Sciatic nerve (tissue), 2 donors: ENCODE data around the gene TMEM150C. TPM values are rescaled to one million over a fixed set of nuclear protein-coding genes. Genes with fewer than 3 reads are reported as not detected.
"Not testable (repeated sequence)": the region's sequence is repeated elsewhere in the genome, so short reads cannot be mapped to it uniquely, and the experiment has no call there.

Experiments
- ATAC-seq: fragments of 200-7000 bp; cut with Tn5 transposase; one replicate; pipeline ENCODE4 v1.9.1; 2020; ENCODE audit warnings: mild to moderate bottlenecking, moderate library complexity
- DNase-seq: peaks from one replicate; pipeline ENCODE4 v3.0.0-alpha.2; 2020; ENCODE audit warnings: low spot score
- intact Hi-C: fragments of 100-400 bp; cut with DNase I; formaldehyde crosslinking; loops from one replicate; pipeline ENCODE4 v1.14.2; 2022
- total RNA-seq: library from RNA; stranded (reverse); fragmentation: NEBNext Ultra II Directional; extraction: Animal tissue kit (Norgen Biotek cat#: 25700); gene quantifications from one replicate; pipeline ENCODE4 v1.2.1, GENCODE V29; 2021
- donor health status: DM: no; HTN: no; CAD: no.
- donor health status: DM: no; HTN: no; CAD: no.

Gene TMEM150C
- total RNA-seq, 1 donor from 2014 or later, result 14.3 TPM

DNA sequence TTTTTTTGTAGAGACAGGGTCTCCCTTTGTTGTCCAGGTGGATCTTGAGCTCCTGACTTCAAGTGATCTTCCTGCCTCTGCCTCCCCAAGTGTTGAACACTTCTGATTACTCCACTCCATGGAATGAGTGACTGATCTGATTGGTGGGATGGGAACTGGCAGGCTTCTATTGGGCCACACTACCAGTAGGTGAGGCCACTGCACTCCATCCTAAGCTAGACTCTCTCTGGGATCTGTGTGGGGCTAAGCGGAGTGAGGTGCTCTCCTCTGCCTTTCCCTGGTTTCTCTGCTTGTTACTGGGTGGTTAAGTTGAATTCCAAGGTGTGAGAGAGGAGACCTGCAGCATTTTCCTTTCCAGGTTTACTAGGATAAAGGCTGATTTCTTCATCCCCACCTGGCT is 72.7 kb downstream of the TMEM150C start:
- ATAC-seq, result no peak
- intact Hi-C loops, result no loop called here

DNA sequence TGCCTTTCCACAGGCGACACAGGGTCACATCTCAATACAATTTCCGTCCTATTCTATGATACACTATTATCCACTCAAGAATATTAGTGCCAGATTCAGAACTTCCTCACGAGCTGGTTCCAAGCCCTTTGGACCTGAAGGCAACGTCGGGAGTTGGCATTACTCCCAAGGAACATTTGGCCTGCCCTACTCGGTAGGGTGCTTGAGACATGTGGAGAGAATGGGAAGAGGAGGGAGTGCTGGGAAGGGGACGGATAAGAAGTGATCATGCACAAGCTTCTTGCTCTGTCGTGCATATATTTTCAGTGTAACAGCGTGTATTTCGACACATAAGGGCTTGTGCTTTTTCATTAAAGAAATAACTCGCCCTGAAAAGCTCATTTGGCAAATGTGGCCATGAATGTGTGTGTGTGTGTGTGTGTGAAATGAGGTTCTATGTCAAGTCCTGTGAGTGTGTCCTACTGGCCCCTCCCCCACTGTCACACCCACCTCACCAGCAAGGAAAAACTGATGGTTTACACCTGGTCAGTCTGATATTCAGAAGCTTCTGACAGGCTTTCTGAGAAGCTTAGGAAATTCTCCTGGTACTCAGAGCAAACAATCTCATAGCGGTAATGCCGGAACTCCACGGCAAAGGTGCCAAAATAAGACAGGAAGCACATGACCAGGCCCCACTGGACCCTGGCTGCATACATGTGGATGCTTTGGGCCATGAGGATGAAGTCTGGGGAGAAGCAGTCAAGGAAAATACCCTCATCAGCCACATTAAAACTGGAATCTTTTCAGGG is 76.6 kb downstream of the TMEM150C start:
- ATAC-seq (no peak), DNase-seq (no peak)
- intact Hi-C loops, result no loop called here

More for the DNA sequence above, 72.7 kb downstream of the TMEM150C start:
- no peak for DNase-seq

DNA sequence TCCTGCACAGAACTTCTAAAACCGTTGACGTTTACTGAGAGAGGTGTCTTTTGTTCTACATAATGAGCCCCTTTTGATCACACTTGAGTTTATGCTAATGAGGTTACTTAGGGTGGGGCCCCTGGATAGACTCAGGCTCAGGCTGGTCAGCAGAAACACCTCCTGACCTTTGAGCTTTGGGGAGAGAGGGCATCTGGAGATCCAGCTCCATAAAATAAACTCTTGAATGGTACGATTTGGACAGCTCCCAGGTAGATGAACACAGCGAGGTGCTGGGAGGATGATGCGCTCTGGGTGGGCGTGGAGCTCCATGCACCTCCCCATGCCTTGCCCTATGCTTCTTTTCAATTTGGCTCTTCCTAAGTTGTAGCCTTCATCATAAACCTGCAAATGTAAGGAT is 79.4 kb downstream of the TMEM150C start:
- no peak for ATAC-seq
- no peak for DNase-seq
- intact Hi-C loops, result no loop called here

DNA sequence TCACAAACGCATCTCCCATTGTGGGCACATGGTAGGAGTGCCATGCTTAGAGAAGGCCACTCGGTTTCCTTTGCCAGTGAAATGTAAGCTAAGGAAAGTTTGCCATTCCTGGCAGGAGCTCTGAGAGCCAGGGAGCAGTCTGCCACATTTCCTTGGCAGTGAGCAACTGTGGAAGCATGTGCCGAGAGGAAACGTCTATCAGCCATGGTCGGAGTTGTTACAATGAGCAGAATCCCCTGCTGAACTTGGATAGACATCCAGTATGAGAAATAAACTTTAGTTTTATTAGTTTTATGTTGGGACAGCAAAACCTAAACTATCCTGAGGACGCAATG is 80.3 kb downstream of the TMEM150C start:
- intact Hi-C loops, result no loop called here
- ATAC-seq, result no peak
- DNase-seq, result no peak

DNA sequence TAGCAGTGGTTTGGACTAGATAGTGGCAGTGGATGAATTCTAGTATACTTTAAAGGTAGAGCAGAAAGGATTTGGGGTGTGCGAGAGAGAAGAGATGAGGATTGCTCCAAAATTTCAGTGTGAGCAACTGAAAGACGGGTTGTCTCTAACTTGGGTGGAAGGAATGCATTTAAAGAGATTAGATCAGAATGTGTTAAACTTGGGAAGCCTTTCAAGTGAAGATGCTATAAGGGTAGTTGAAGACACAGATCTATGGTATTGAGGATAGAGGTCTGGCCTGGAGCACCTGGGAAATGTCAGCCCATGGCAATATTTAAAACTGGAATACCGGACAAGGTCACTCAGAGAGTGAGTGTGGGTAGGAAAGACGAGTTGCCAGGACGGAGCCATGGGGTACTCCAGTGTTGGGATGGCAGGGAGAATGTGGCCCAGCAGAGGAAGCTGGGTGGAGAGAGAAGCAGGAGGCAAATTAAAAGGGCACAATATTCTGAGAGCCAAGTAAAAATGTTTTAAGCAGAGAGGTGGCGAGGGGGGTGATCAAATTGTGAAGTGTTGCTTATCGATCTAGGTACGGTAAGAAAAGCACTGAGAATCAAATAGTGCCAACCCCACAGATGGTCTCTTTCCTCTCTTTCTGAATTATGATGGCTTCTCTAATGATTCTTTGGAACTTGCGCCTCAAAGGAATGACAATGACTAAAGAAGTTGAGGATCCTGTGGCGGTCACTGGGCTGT is 80.8 kb downstream of the TMEM150C start:
- no peak for ATAC-seq
- intact Hi-C loops, result no loop called here

DNA sequence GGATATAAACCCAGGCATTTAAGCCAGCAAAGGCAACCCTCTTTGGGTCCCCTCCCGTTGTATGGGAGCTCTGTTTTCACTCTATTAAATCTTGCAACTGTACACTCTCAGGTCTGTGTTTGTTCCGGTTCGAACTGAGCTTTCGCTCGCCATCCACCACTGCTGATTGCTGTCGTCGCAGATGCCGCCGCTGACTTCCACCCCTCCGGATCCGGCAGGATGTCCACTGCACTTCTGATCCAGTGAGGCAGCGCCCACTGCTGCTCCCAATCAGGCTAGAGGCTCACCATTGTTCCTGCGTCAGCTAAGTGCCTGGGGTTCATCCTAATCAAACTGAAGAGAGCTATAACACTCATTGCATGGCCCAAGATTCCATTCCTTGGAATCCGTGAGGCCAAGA is 82.2 kb downstream of the TMEM150C start:
- intact Hi-C loops, result no loop called here
- no peak for ATAC-seq
- no peak for DNase-seq

More for the DNA sequence above, 80.8 kb downstream of the TMEM150C start:
- no peak for DNase-seq

DNA sequence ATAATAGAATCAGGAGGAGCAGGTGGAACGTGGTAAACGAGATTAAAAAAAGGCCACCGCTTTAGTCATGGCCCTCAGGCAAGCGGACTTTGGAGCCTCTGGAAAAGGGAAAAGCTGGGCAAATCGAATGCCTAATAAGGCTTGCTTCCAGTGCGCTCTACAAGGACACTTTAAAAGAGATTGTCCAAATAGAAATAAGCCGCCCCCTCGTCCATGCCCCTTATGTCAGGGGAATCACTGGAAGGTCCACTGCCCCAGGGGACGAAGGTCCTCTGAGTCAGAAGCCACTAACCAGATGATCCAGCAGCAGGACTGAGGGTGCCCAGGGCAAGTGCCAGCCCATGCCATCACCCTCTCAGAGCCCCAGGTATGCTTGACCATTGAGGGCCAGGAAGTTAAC is 84.3 kb downstream of the TMEM150C start:
- DNase-seq, ATAC-seq, intact Hi-C loops: not testable (repeated sequence)

DNA sequence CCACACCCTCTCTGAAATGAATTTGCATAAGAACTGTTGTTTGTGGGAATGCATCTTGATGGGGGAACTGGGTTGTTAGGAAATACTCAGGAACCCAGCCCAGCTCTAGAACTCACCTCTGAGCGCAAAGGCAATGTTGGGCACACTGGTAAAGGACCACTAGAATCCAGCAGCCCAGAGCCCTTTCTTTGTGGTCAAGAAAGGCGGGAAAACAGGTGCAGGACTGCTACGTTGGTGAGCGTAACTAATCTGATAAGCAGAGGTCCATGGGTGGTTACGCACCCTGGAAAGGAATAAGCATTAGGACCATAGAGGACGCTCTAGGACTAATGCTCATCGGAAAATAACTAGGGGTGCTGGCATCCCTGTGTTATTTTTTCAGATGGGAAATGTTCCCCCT is 85.9 kb downstream of the TMEM150C start:
- DNase-seq, intact Hi-C loops, ATAC-seq: not testable (repeated sequence)

DNA sequence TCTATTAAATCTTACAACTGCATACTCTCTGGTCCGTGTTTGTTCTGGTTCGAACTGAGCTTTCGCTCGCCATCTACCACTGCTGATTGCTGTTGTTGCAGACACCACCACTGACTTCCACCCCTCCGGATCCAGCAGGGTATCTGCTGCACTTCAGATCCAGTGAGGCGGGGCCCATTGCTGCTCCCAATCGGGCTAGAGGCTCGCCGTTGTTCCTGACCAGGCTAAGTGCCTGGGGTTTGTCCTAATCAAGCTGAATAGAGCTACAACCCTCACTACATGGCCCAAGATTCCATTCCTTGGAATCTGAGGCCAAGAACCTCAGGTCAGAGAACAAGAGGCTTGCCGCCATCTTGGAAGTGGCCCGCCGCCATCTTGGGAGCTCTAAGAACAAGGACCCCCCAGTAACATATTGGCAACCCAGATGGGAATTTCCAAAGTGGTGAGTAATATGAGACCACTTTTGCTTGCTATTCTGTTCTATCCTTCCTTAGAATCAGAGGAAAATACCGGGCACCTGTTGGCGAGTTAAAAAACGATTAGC is 88.1 kb downstream of the TMEM150C start:
- intact Hi-C loops, result no loop called here
- no peak for ATAC-seq
- DNase-seq, result no peak

DNA sequence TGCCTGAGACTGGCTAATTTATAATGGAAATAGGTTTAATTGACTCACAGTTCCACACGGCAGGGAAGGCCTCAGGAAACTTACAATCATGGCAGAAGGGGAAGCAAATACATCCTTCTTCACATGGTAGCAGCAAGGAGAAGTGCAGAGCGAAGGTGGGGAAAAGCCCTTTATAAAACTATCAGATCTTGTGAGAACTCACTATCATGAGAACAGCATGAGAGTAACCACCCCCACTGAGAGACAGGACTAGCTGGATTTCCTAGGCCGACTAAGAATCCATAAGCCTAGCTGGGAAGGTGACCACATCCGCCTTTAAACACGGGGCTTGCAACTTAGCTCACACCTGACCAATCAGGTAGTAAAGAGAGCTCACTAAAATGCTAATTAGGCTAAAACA is 88.7 kb downstream of the TMEM150C start:
- ATAC-seq, intact Hi-C loops, DNase-seq: not testable (repeated sequence)

DNA sequence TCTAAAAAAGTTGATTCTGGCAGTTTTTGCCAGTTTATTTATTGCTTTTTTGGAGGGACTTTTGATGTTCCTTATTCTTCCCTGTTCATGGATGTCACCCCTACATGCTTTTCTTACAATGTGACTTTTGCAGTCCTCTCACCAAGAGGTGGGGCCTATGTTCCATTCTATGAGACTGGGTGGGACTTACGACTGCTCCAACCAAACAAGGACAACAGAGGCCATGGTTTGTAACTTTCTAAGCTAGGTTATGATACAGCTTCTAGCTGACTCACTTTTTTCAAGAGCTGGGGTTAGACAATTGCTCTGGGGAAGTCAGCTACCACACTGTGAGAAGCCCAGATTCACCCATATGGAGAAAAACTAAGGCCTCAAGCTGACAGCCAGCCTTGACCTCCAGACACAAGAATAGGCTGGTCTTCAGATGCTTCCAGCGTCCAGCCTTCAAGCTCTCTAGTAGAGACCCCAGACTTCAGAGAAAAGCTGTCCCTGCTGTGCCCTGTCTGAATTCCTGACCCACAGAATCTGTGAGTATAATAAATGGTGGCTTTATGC is 91.9 kb downstream of the TMEM150C start:
- DNase-seq (no peak), ATAC-seq (peak; percentile 85)
- intact Hi-C loops, result loop anchor here (10.0 kb wide), 1 partner anchor 795 kb away; no protein-coding TSS in a partner anchor

DNA sequence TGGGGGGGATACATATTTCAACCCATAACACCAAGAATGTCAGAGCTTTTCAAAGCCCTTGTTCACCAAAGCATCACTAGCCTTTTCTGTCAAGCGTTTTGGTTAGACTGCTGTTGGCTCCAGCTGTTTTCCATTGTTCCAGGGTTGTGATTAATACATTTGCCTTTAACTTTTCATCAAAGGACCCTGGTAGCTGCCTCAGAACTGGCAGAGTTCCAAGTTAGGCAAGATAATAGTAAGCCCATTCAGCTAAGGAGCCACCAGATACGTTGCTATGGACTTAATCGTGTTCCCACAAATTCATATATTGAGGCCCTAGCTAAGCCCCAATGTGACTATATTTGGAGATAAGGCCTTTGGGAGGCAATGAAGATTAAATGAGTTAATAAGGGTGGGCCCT is 94.3 kb downstream of the TMEM150C start:
- no peak for DNase-seq
- intact Hi-C loops, result loop anchor here (10.0 kb wide), 1 partner anchor 797 kb away; no protein-coding TSS in a partner anchor

DNA sequence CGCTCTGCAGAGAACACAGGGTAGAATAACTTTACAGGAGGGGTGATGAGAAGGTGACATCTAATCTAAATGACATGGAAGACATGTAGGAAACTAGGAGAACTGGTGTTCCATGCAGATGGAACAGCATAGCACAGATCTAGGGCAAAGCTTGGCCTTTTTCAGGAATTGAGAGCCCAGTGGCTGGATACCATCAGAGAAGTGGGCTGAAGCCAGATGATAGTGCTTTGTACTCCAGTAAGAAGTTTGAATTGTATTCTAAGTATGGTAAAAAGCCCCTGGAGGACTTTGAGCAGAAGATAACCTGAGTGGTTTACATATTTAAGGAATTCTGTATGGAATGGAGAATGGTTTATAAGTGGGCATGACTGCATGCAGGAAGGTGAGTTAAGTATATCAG is 98.6 kb downstream of the TMEM150C start:
- no peak for ATAC-seq
- no peak for DNase-seq
- intact Hi-C loops, result loop anchor here (10.0 kb wide), 1 partner anchor 802 kb away; no protein-coding TSS in a partner anchor

More for the DNA sequence above, 94.3 kb downstream of the TMEM150C start:
- ATAC-seq, result no peak

DNA sequence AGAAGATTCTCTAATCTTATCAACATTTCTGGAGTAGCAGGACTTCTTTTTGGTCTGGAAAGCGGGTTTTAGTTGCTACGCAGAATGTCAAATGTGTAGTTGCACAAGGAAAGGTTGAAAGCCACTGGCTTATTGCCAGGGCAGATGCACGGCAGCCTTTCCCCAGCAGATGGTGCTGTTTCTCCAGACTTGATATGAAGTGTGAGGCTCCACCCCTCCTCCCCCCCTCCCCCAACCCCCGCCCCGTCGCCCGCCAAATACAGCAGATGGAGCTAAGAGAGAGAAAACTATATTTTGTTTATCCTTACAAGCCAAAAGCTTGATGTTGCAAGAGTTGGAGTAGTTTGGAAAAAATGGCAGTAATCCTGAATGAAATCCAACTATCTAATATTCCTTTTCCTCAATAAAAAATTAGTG is 99.4 kb downstream of the TMEM150C start:
- DNase-seq, result peak; percentile 92
- intact Hi-C loops, result loop anchor here (10.0 kb wide), 1 partner anchor 802 kb away; no protein-coding TSS in a partner anchor
- ATAC-seq, result peak; percentile 95

DNA sequence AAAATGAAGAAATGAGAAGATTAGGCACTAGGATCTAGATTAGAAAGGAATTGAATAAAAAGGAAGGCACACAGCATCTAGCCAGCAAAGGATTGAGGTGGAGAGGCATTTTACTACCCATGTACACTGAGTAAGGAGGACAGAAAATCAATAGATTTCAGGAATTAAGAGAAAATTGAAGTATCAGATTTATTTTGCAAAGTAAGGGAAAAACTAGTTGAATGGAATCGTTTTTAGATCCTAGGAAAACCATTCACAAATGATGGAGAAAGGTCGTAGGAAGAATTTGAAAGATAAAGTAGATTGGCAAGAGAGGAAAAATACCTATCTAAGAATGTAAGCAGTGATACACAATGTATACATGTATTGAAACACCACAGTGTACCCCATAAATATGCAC is 100.1 kb downstream of the TMEM150C start:
- no peak for ATAC-seq
- DNase-seq, result no peak
- intact Hi-C loops, result loop anchor here (10.0 kb wide), 1 partner anchor 803 kb away; no protein-coding TSS in a partner anchor

DNA sequence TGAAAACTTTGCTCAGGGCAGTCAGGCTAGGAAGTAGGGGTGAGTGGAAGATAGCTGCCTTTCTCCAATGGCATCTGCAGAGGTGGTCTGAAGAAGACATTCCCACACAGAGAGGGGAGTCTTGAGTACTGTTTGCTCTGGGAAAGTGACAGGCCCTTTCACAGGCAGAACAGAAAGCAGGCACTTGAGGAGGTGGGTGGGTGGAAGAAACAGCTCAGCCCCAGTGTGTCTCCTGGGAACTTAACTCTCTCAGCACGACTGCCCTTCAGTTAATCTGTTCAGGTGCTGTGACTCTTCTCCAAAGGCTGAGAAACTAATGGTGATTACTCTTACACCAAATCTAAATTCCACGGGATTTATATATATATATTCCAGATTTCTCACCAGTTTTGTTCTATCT is 103.1 kb downstream of the TMEM150C start:
- ATAC-seq (no peak), DNase-seq (no peak)
- intact Hi-C loops, result no loop called here

DNA sequence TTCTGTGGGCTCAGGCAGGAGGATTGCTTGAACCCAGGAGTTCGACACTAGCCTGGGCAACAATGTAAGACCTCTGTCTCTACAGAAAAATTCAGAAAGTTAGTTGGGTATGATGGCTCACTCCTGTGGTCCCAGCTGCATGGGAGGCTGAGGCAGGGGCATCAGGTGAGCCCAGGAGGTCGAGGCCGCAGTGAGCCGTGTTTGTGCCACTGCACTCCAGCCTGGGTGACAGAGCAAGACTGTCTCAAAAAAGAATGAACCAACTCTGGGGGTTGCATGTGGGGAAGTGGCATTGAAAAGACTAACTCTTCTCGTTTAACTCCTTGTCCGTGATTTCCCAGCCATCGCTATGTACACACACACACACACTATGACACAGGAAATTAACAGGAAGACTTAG is 104.5 kb downstream of the TMEM150C start:
- ATAC-seq, result no peak
- no peak for DNase-seq
- intact Hi-C loops, result no loop called here

DNA sequence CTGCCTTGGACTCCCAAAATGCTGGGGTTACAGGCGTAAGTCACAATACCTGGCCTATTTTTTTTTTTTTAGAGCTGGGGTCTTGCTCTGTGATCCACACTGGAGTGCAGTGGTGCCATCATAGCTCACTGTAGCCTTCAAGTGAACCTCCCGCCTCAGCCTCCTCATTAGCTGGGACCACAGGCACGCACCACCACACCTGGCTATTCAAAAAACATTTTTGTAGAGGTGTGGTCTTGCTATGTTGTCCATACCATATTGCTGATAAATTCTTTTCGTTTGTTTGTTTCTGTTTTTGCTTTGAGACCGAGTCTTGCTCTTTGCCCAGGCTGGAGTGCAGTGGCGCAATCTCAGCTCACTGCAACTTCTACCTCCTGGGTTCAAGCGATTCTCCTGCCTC is 109.8 kb downstream of the TMEM150C start:
- ATAC-seq (no peak), DNase-seq (no peak)
- intact Hi-C loops, result no loop called here

DNA sequence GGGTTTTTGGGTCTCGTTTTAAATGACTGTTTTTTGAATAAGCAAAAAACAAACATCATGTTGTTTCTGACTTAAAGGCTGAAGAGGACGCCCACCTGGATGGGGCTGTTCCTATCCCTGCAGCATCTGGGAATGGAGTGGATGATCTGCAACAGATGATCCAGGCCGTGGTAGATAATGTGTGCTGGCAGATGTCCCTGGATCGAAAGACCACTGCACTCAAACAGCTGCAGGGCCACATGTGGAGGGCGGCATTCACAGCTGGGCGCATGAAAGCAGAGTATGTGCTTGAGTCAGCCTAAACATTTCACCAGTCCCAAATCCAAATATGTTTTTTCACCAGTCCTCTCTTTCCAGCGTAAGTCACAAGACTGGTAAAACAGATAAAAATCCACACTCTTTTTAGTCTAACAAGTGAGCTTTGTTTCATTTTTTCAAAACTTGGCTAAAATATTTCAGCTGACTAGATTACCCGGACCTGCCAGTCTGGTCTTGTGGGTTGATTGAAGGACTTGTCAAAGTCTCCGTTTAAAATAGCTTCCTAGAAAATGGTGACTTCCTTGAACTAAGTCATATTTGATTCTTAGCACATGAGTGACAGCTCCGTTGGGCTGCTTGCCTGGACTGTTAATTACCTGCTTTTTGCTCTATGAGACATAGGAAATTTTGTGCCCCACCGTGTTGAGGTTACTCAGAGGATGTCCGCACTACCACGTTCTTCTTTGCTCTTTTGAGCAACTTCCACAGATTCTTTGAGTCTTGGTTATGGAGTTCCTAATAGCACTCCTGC is 110.6 kb downstream of the TMEM150C start:
- ATAC-seq (no peak), DNase-seq (no peak)
- intact Hi-C loops, result no loop called here
